ENCODE results near the gene TOMT.

TOMT gene

DNA sequence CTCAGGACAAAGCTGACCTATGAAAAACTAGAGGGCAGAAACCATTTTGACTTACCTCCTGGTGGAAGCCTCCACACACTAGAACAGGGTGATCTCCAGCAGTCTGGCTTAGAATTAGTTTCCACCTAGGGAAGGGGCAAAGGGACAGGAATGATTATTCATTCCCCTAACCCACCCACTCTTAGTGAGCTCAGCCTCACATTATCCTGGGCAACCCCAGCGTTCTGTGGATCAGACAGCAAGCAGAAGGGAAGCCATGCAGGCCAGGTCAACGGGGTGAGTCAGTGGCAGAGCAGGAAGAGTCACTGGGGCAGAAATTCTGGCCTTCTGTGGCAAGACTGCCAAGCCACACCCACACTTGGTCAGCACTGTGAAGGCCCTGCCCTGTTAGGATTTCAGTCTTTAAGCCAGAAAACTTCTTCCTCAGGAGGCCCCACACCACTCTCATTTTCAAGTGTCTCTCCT lies 35.9 kb upstream of the TOMT start:
- Histone ChIP-seq H3K27me3 (ENCODE audit: insufficient read depth, insufficient read length) (no peaks in the 10 kb centered on the region), H3K36me3 (ENCODE audit: insufficient read depth, insufficient read length, low read length) (peaks cover 13% of the 10 kb centered on the region), H3K9me3 (ENCODE audit: insufficient read depth, low read length) (no peaks in the 10 kb centered on the region), H3K9ac (ENCODE audit: insufficient read length, low read depth) (no peak overlapping the region), H3K4me1 (ENCODE audit: insufficient read depth, insufficient read length) (peaks cover 4% of the 10 kb centered on the region), H3K4me3 (ENCODE audit: insufficient read length, low read depth) (no peak overlapping the region)
- TF ChIP-seq SUZ12 (IDR thresholded peaks at IDR 0.05; ENCODE audit: extremely low read depth, insufficient read depth, insufficient read length) (no peak), ZNF274 (IDR thresholded peaks at IDR 0.05; ENCODE audit: low read depth, low read length) (no peak), YY1 (IDR thresholded peaks at IDR 0.05; ENCODE audit: insufficient read depth, insufficient read length) (no peak)
- no peak for DNase-seq (ENCODE audit: low read depth, low spot score)

GRCh38 chr11:72070491-72070890 lies 35.2 kb upstream of the TOMT start:
- Histone ChIP-seq H3K27me3 (ENCODE audit: insufficient read depth, insufficient read length) (no peaks in the 10 kb centered on the region), H3K4me3 (ENCODE audit: insufficient read length, low read depth) (no peak overlapping the region), H3K9ac (ENCODE audit: insufficient read length, low read depth) (no peak overlapping the region), H3K4me1 (ENCODE audit: insufficient read depth, insufficient read length) (peaks cover 4% of the 10 kb centered on the region), H3K36me3 (ENCODE audit: insufficient read depth, insufficient read length, low read length) (peaks cover 13% of the 10 kb centered on the region), H3K9me3 (ENCODE audit: insufficient read depth, low read length) (no peaks in the 10 kb centered on the region)
- TF ChIP-seq YY1 (IDR thresholded peaks at IDR 0.05; ENCODE audit: insufficient read depth, insufficient read length) (no peak), SUZ12 (IDR thresholded peaks at IDR 0.05; ENCODE audit: extremely low read depth, insufficient read depth, insufficient read length) (no peak), ZNF274 (IDR thresholded peaks at IDR 0.05; ENCODE audit: low read depth, low read length) (no peak)
- no peak for DNase-seq (ENCODE audit: low read depth, low spot score)

DNA sequence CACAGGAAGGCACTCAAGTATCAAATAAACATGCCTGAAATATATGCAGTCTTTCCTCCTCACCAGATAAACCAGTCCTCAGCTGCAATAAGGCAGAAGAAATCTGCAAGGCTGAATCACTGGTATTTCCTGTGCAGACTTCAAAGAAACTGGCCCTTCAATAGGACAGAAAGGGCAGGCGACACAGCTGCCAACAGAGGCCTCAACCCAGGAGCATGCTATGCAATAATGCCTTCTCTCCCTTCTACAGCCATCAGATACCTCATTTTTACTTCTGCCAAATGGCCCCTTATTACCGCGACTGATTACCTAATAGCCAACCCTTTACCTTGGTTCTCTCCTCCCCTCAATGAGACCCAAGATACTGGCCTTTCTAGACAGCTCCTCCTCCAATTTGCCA lies 33.4 kb upstream of the TOMT start:
- Histone ChIP-seq H3K9ac (ENCODE audit: insufficient read length, low read depth) (no peak overlapping the region), H3K4me1 (ENCODE audit: insufficient read depth, insufficient read length) (peaks cover 4% of the 10 kb centered on the region), H3K36me3 (ENCODE audit: insufficient read depth, insufficient read length, low read length) (peaks cover 11% of the 10 kb centered on the region), H3K4me3 (ENCODE audit: insufficient read length, low read depth) (no peak overlapping the region), H3K9me3 (ENCODE audit: insufficient read depth, low read length) (no peaks in the 10 kb centered on the region), H3K27me3 (ENCODE audit: insufficient read depth, insufficient read length) (no peaks in the 10 kb centered on the region)
- DNase-seq (ENCODE audit: low read depth, low spot score): no peak
- TF ChIP-seq SUZ12 (IDR thresholded peaks at IDR 0.05; ENCODE audit: extremely low read depth, insufficient read depth, insufficient read length) (no peak), YY1 (IDR thresholded peaks at IDR 0.05; ENCODE audit: insufficient read depth, insufficient read length) (no peak), ZNF274 (IDR thresholded peaks at IDR 0.05; ENCODE audit: low read depth, low read length) (no peak)

GRCh38 chr11:72075109-72075508 lies 30.6 kb upstream of the TOMT start:
- Histone ChIP-seq H3K4me1 (ENCODE audit: insufficient read depth, insufficient read length) (peaks cover 4% of the 10 kb centered on the region), H3K36me3 (ENCODE audit: insufficient read depth, insufficient read length, low read length) (peaks cover 3% of the 10 kb centered on the region), H3K9ac (ENCODE audit: insufficient read length, low read depth) (no peak overlapping the region), H3K4me3 (ENCODE audit: insufficient read length, low read depth) (no peak overlapping the region), H3K27me3 (ENCODE audit: insufficient read depth, insufficient read length) (no peaks in the 10 kb centered on the region), H3K9me3 (ENCODE audit: insufficient read depth, low read length) (no peaks in the 10 kb centered on the region)
- TF ChIP-seq SUZ12 (IDR thresholded peaks at IDR 0.05; ENCODE audit: extremely low read depth, insufficient read depth, insufficient read length) (no peak), ZNF274 (IDR thresholded peaks at IDR 0.05; ENCODE audit: low read depth, low read length) (no peak), YY1 (IDR thresholded peaks at IDR 0.05; ENCODE audit: insufficient read depth, insufficient read length) (no peak)
- peak; percentile 13 for DNase-seq (ENCODE audit: low read depth, low spot score)

GRCh38 chr11:72075756-72076155 lies 30.0 kb upstream of the TOMT start:
- H3K9me3 ChIP-seq (ENCODE audit: insufficient read depth, low read length): no peaks in the 10 kb centered on the region
- no peak overlapping the region for H3K9ac ChIP-seq (ENCODE audit: insufficient read length, low read depth)
- no peak for DNase-seq (ENCODE audit: low read depth, low spot score)
- no peaks in the 10 kb centered on the region for H3K27me3 ChIP-seq (ENCODE audit: insufficient read depth, insufficient read length)
- TF ChIP-seq ZNF274 (IDR thresholded peaks at IDR 0.05; ENCODE audit: low read depth, low read length) (no peak), YY1 (IDR thresholded peaks at IDR 0.05; ENCODE audit: insufficient read depth, insufficient read length) (no peak), SUZ12 (IDR thresholded peaks at IDR 0.05; ENCODE audit: extremely low read depth, insufficient read depth, insufficient read length) (no peak)
- peaks cover 3% of the 10 kb centered on the region for H3K36me3 ChIP-seq (ENCODE audit: insufficient read depth, insufficient read length, low read length)
- H3K4me1 ChIP-seq (ENCODE audit: insufficient read depth, insufficient read length): peaks cover 2% of the 10 kb centered on the region
- H3K4me3 ChIP-seq (ENCODE audit: insufficient read length, low read depth): no peak overlapping the region

DNA sequence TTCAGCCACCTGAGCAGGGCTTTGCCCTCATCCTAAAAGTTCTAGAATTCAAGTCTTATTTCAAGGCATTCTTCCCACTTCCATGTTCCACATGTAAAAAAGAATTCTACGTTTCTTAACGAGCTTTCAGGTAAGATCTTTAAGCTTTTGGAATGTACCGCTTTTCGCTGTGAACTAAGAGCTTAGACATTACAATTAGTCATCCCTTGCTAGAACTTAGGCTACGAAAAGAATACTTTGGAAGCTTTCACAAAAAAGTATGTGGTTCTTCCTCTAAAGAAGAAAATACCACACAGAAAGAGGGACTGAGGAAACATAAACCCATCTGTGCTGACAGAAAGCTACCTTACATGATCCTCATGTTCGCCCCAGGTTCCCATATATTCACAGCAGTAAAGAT lies 27.2 kb upstream of the TOMT start:
- Histone ChIP-seq H3K36me3 (ENCODE audit: insufficient read depth, insufficient read length, low read length) (peaks cover 3% of the 10 kb centered on the region), H3K4me1 (ENCODE audit: insufficient read depth, insufficient read length) (no peaks in the 10 kb centered on the region), H3K9me3 (ENCODE audit: insufficient read depth, low read length) (no peaks in the 10 kb centered on the region), H3K9ac (ENCODE audit: insufficient read length, low read depth) (no peak overlapping the region), H3K27me3 (ENCODE audit: insufficient read depth, insufficient read length) (no peaks in the 10 kb centered on the region), H3K4me3 (ENCODE audit: insufficient read length, low read depth) (peak overlapping the region; percentile 1)
- DNase-seq (ENCODE audit: low read depth, low spot score): no peak
- TF ChIP-seq SUZ12 (IDR thresholded peaks at IDR 0.05; ENCODE audit: extremely low read depth, insufficient read depth, insufficient read length): no peak
- no peak for TF ChIP-seq YY1 (IDR thresholded peaks at IDR 0.05; ENCODE audit: insufficient read depth, insufficient read length)
- no peak for TF ChIP-seq ZNF274 (IDR thresholded peaks at IDR 0.05; ENCODE audit: low read depth, low read length)

DNA sequence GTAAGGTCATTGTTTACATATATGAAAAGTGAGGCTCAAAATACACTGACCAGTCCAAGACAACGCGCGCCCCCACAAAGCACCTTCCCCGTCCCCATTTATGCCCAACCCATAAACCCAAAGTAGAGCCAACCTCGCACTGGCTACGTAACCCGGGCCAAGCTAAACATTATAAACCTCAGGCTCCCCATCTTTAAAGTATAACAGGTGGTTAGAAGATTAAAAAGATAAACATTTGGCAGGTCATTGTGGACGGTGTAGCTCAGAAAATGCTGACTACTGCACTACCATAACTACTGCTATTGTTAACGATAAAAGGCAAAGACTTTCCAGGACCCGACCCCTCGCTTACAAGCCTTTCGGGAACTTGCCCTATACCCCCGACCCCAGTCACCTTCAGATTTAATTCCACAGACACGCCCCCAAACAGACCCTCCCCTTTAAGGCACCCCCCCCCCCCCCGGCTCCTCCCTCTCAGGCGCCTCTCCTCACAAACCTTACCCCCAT lies 25.9 kb upstream of the TOMT start:
- H3K27me3 ChIP-seq (ENCODE audit: insufficient read depth, insufficient read length): no peaks in the 10 kb centered on the region
- no peaks in the 10 kb centered on the region for H3K9me3 ChIP-seq (ENCODE audit: insufficient read depth, low read length)
- TF ChIP-seq ZNF274 (IDR thresholded peaks at IDR 0.05; ENCODE audit: low read depth, low read length): no peak
- TF ChIP-seq YY1 (IDR thresholded peaks at IDR 0.05; ENCODE audit: insufficient read depth, insufficient read length): no peak
- no peak for TF ChIP-seq SUZ12 (IDR thresholded peaks at IDR 0.05; ENCODE audit: extremely low read depth, insufficient read depth, insufficient read length)
- H3K4me1 ChIP-seq (ENCODE audit: insufficient read depth, insufficient read length): no peaks in the 10 kb centered on the region
- DNase-seq (ENCODE audit: low read depth, low spot score): no peak
- H3K9ac ChIP-seq (ENCODE audit: insufficient read length, low read depth): peak overlapping the region; percentile 89
- H3K4me3 ChIP-seq (ENCODE audit: insufficient read length, low read depth): peak overlapping the region; percentile 71
- peaks cover 3% of the 10 kb centered on the region for H3K36me3 ChIP-seq (ENCODE audit: insufficient read depth, insufficient read length, low read length)

All from NT2/D1 (cell line).